GM20000 (cell line): ENCODE measurements around the gene SCRN2.

Source experiments
- DNase-seq: peaks from one replicate; pipeline ENCODE4 v3.0.0; 2012; ENCODE audit warnings: low spot score
- TF ChIP-seq, protein P1 (sequence below): IDR thresholded peaks from 2 replicates; pipeline ENCODE4 v1.5.1; 2012; ENCODE audit warnings: mild to moderate bottlenecking, control low read depth; ENCODE audit errors: extremely low read depth, missing control alignments

SCRN2 gene

DNA sequence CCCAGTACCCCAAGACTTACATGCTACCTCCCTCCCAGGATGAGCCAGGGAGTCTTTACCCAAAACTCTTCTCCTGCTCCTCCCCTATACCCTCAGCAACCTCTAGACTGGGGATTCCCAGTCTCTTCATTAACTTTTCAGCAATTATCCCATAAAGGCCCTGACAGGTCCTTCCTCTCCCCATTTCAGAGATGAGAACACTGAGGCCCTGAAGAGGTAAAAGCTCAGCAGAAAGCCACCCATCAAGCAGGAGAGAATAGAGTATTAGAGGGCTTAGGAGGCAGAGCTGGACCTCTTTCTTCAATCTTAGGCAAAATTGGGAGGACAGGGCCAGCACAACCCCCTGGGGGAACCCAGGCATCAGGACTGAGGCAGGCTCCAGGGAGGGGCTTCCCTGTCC lies 15.8 kb upstream of the SCRN2 start:
- no peak for DNase-seq
- TF ChIP-seq, protein P1, sequence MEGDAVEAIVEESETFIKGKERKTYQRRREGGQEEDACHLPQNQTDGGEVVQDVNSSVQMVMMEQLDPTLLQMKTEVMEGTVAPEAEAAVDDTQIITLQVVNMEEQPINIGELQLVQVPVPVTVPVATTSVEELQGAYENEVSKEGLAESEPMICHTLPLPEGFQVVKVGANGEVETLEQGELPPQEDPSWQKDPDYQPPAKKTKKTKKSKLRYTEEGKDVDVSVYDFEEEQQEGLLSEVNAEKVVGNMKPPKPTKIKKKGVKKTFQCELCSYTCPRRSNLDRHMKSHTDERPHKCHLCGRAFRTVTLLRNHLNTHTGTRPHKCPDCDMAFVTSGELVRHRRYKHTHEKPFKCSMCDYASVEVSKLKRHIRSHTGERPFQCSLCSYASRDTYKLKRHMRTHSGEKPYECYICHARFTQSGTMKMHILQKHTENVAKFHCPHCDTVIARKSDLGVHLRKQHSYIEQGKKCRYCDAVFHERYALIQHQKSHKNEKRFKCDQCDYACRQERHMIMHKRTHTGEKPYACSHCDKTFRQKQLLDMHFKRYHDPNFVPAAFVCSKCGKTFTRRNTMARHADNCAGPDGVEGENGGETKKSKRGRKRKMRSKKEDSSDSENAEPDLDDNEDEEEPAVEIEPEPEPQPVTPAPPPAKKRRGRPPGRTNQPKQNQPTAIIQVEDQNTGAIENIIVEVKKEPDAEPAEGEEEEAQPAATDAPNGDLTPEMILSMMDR = no peak

DNA sequence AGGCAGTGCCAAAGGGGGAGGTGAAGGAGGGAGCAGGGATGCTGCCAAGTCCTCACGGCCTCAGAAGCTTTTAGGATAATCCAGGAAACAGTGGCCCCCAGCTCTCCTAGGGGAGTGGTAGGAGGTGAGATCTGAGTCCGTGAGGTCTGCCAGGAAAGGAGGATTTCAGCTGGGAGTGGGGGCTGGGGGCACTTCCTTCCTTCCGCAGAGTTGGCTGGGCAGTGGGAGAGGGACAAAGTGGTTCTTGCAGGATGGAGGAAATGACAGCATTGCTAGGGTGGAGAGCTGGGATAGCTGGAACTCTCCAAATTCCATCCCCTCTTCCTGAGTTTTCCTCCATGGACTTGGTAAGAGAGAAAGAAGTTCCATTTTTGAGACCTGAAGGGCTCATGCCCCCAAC lies 14.7 kb upstream of the SCRN2 start:
- TF ChIP-seq, protein P1 = no peak

DNA sequence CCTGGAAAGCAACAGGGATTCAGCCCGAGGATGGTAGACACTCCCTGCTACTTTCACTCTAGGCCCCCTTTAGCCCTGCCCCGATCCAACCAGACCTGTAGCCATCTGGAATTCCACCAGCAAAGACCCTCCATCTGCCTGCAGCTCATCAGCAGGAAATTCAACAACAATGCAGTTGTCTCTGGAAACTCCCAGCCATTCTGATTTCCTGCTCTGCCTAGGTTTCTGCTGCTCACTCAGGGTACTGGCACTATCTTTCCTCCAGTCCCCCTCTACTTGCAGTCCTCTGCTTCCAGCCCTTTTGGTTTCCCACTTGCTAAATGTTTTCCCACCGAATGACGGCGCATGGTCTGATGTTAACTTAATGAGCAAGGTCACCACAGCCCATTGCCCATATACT lies 12.5 kb upstream of the SCRN2 start:
- no peak for DNase-seq
- TF ChIP-seq, protein P1 = no peak

More for the DNA sequence above, 14.7 kb upstream of the SCRN2 start:
- DNase-seq = no peak

DNA sequence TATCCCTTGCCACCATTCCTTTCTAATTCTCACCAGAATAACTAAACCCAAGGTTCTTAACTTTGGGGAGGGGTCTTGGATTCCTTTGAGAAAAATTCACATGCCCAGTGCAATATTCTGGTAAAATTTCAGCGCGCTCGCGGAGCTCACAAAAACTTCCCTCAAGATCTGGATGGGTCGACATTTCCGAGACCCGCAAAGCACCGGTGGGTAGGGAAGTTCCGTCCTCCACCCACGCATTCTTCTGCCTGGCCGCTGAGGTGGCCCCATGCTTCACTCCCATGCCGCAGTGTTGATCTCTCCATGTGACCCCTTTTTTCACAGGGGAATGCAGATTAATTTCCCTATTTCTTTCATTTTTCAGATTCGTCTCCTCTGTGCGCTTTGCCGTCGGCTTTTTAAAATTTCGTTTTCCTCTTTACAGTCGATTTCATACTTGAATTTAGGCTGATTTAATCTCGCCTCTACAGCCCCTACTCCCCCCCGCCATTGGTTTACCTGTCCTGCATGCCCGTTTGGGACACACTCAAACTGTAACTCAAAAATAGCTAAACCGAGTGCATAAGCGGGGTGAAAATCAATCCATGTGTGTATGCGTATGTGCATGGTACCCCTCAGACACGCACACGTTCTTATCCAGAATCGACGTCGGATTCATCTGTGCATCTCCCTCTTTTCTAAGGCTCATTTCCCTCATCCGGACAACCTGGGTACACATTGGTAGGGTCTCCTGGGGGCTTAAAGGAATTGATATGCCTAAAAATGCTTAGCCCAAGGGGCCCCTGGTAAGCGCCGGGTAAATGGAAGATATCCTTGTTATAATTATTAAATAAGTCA lies 11.3 kb upstream of the SCRN2 start:
- DNase-seq = peak; percentile 67

DNA sequence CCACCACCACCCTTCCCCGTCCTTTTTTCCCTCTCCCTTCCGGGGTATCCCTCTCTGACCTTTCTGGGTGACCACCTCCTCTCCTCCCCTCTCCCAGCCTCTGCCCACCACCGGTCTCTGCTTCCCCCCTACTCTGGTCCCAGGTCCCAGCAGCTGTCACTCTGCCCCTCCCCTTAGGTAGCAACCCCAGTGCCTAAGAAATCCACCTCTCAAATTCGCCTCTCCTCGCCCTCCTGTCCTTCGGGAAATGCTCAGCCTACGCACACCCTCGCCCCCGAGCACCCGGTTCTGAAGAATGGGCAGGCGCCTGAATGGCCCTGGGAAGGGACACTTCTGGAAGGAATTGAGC lies 10.7 kb upstream of the SCRN2 start:
- DNase-seq = no peak
- TF ChIP-seq, protein P1 = no peak

More for the DNA sequence above, 11.3 kb upstream of the SCRN2 start:
- TF ChIP-seq, protein P1 = no peak

DNA sequence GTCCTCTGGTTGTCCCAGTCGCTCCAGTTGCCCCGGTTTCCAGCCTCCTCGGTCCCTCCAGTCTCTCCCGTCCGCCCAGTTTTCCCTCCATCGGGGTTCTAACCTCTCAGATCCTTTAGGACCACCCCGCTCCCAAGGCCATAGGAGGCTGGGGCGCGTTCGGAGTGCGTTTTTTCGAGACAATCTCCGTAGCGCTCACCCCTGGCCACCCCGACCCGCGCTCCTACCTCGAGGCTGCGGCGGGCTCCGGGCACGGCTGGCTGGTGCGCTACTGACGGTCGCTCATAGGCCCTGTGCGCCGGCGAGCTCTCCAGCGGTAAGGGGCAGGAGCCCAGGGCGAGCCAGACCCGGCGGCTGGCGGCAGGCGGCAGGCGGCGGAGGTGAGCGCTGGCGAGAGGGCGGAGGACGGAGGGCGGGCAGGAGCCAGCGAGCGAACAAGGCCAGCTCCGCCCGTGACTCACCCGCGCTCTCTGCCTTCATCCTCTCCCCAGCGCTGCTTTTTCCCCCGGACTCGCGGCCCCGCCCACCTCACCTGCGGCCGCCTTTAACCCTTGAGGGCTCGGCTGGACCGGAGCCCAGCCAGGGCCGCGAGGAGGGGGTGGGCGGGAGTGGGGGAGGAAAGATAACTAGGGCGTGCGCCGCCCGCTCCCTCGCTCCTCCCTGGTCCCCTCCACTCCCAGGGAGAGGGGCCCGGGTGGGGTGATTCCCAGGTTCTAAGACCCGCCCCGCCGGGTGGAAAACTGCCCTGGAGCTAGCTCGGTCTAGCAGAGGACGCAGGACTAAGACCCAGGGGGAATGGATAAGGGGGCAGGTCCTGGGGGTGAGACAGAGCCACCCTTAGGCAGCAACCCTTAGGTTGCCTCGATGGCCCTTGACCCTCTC lies 9.9 kb upstream of the SCRN2 start, which contains the start of gene SP6:
Gene SP6, minus strand, starts transcription at position 472 of the 882 bp plus-strand sequence. CDS start 2,734 bp downstream, outside the sequence.
- DNase-seq = peak; percentile 76
- TF ChIP-seq, protein P1 = no peak

DNA sequence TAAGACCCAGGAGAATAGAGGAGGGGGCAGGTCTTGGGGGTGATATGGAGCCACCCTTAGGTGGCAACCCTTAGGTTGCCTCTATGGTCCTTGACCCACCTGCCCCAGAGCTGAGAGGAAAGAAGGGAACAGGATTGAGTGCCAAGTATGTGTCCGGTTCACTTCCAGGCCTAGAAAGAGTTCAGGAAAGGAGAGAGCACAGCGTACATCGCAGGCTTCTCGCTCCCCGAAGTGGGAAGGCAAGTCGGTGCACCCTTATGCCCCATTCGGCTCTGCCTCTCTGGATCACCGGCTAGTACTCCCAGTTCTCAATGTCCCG lies 9.3 kb upstream of the SCRN2 start:
- TF ChIP-seq, protein P1 = no peak
- DNase-seq = no peak
